Heart left ventricle (tissue), 13 donors: ENCODE results near the gene SWAP70.

Source experiments
- CTCF ChIP-seq, 12 donors: fragments of 200-600 bp; sonication (generic) in 4 of 12; IDR thresholded peaks; one replicate each; pipeline versions ENCODE4 v1.5.0 to v1.8.0; 2018 to 2022; ENCODE audit warnings: antibody characterized with exemption in 12 of 12, mild to moderate bottlenecking in 5 of 12
- POLR2A ChIP-seq, 2 donors: fragments of 450-650 bp; IDR thresholded peaks; one replicate each; pipeline ENCODE4 v1.6.1; 2017; ENCODE audit warnings: antibody characterized with exemption in 2 of 2, mild to moderate bottlenecking in 2 of 2, moderate library complexity in 2 of 2
- donor health status: ischemic (EF 13 %, LVEDD 7.1; RV severe dilation, severe dysfunction).
- donor health status: DM: no; HTN: yes; CAD: no.
- donor health status: DM: no; HTN: no; CAD: no.
- donor health status: ischemic (EF 25% LVEDD 6.9; RV normal size, moderate dysfunction).
- donor health status: ischemic (EF 25% LVEDD 5.7; RV mildly dilated, moderate dysfunction).
- donor health status: ischemic (EF 35%, LVEDD 5.7; RV mildly dilated, moderate dysfunction).
- donor health status: nonischemic (EF 11% LVEDD 7.7; RV severe dilation, severe dysfunction).
- donor health status: DM: yes; HTN: yes; CAD: no.
- donor health status: PGD.
- donor health status: ischemic (EF 29% LVEDD 5.4; RV normal size, mild dysfunction).
- donor health status: nonischemic (EF 23%, LVEDD 6.1; RV moderate dilation, normal function).

GRCh38 chr11:9672288-9672916 is 8.5 kb downstream of the SWAP70 start:
- TF ChIP-seq CTCF (IDR thresholded peaks at IDR 0.05) = no peak
- TF ChIP-seq POLR2A (IDR thresholded peaks at IDR 0.05) = no peak
